Measurements from ENCODE around the gene JPT2.

JPT2 gene

DNA sequence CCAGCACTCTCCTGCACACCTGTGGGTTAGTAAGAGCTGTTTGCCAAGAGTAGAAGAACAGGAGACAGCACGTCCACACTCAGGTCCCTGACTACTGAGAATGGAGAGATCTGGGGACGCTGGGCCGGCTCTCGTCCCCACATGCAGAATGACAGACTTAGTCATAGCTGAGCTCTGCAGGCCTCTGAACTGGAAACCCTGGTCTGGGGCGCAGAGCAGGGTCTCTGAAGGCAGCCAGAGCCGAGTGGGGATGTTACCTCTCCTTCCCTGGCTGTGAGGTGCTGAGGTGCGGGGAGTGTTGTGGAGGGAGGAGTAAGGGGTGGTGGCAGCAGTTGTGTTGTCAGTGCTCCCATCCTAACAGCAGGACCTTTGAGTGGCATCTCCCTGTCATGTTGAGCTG, 7.2 kb upstream of the JPT2 start:
- peak in 1 of 10 donors; percentile 58 for DNase-seq
- intact Hi-C loops (cut with DNase I): loop anchor here (10.0 kb wide), 1 partner anchor 56 kb away; the partner anchor contains the start of genes CRAMP1 and IFT140

DNA sequence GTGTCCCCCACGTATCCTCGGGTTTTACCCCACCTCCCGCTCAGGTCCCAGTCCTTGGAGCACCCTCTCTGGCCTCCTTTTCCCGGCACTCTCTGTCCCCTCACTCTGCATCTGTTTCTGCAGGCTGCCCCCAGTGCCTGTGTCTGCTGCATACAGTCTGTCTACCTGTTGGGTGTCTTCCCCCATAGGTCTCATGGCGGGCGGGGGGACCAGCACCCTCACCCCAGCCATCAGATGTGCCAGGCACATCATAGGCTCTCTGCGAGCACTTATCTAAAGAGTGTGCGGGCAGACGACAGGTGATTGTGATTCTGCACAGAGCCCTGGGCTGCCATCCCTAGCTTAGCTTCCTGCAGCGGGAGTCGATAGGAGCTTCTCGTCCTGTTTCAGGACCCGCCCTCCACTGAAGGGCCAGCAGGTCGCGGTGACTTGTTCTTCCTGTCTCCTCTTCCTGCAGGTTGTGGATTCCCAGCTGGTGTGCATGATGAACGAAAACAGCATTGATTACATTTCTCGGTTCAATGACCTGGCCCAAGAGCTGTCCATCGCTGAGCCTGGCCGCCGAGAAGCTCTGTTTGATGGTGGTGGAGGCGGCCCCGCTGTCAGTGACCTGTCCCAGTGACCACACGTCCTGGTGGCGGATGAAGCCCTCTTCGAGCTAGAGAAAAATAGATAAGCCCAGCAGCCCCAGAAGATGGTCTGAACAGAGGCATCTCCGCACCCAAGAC, 4.5 kb upstream of the JPT2 start:
- intact Hi-C loops (cut with DNase I): loop anchor here (10.0 kb wide), 1 partner anchor 59 kb away; the partner anchor contains the start of genes CRAMP1 and IFT140
- DNase-seq: peak in 1 of 10 donors; percentile 44

DNA sequence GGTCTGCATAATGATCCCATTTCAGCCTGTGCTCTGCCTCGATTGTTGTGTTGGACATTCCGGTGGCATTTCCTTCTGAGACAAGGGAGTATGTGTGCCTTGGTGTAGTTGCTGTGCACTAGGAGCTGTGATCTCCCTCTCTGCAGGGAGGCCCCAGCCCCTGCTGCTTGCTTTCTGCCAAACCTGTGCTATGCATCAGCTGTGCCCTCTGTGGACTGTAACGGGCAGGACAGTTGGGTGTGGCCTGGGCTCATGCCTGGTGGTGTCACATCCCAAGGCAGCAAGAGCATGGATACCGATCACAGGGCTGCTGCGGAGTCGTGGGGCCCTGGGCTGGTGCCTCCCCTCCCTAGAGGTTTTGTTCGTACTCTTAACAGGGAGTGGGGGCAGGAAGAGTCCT, 3.8 kb upstream of the JPT2 start:
- peak in 1 of 10 donors; percentile 27 for DNase-seq

DNA sequence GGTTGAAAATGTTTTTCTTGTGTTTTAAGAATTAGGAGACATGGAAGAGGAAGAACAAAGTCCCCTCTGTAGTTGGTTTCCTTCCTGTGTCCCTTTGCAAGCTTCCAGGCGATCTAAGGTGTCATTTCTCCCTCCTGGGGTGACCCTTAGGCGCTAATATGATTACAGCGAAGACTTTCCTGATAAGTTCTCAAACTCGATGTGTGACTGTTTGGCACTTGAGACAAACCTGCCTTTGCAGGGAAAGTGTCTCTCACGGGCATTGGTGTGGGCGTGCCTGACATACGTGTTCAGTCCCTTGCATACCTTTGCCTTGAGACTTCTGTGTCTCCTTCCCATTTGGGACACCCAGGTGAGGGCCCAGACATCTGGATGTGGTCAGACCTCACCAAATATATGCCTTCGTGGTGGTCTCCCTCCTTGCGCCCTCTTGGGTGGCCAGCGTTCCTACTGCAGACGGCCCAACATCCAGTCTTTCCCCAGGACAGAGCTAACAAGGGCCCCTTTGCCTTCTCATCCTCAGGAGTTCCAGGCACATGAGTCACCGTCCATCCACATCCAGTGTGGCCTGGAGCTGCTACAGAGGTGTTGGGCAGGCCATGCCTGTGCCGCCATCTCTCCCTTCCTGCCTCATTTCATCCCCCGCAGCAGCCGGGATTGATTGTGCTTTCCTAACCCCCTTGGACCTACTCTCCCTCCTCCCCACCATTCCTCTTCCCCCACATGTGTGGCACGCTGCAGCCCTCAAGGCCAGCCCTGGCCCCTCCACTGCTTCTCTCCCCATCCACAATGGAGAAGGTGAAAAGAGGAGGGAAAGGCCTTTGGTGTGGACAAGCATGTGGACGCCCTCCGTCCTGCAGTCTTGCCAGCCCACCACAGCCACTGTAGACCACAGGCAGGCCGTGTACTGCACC, 3.1 kb upstream of the JPT2 start:
- intact Hi-C loops (cut with DNase I): loop anchor here (10.0 kb wide), 1 partner anchor 60 kb away; the partner anchor contains the start of genes CRAMP1 and IFT140

More for the DNA sequence above, 3.8 kb upstream of the JPT2 start:
- intact Hi-C loops (cut with DNase I): loop anchor here (10.0 kb wide), 1 partner anchor 60 kb away; the partner anchor contains the start of genes CRAMP1 and IFT140

DNA sequence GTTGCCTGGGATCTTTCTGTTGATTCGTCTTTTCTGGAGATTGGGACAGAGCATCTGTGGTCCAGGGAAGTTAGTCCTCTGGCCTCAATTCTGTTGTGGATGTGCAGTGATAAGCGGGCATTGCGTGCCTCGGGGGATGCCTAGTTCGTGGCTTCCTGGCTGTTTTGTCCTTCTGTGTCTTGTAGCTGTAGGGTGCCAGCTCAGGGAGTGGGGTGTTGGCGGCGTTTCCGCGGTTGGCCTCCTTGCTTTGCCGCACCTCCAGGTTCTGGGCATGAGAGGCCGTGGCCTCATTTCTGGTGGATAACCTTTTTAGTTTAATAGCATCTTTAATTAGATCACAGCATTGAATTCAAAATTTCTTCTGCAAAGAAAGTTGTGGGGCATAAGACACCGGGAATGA, 1.4 kb upstream of the JPT2 start:
- intact Hi-C loops (cut with DNase I): loop anchor here (10.0 kb wide), 1 partner anchor 62 kb away; the partner anchor contains the start of genes CRAMP1 and IFT140
- DNase-seq: peak in 1 of 10 donors; percentile 63

More for the DNA sequence above, 3.1 kb upstream of the JPT2 start:
- DNase-seq: peak in 2 of 10 donors; percentile 22 to 26

DNA sequence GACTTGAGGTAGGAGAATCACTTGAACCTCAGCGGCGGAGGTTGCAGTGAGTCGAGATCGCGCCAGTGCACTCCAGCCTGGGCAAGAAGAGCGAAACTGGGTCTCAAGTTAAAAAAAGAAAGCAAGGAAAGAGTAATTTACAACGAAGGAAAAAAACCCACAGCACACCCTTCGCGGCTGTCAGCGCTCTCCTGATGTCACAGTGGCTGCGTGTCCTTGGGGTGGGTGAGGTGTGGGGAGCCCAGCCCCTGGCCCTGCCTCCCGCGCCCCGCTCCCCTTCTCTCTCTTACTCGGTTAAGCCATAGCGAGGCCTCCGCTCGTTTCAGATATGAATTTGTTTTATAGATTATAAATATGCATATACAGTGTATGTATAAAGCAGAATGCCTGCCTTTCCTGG, 740 bp upstream of the JPT2 start:
- no peak for DNase-seq
- intact Hi-C loops (cut with DNase I): loop anchor here (10.0 kb wide), 1 partner anchor 63 kb away; the partner anchor contains the start of genes CRAMP1 and IFT140

DNA sequence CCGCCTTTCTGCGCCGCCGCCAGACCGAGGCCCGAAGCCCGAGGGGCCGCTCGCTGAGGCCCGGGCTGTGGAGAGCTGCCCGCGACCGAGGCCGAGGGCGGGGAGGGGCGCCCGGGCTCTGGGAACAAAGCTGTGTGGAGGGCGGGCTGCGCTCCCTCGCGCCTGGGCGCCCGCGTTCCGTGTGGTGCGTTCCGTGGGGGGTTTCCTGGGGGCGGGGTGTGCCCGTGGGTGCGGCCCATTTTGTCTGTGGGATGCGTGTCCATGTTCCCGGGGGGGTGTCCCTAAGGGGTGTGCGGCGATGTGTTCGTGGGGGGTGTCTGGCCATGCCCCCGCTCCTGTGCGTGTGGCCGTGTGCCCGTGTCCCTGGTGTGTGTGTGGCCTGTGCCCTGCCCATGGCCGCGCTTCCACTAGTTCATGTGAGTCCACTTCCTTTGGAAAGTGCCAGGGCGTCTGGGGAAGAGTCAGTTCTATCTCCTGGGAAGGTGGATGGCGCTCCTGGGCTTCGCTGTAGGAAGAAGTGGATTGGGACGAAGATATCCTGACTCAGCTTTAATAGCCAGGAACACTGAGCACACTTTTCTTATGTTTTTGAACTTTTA, 520 bp downstream of the JPT2 start:
- intact Hi-C loops (cut with DNase I): loop anchor here (10.0 kb wide), 1 partner anchor 64 kb away; the partner anchor contains the start of genes CRAMP1 and IFT140
- peak in 5 of 10 donors; percentile 17 to 86 (median 29) for DNase-seq

DNA sequence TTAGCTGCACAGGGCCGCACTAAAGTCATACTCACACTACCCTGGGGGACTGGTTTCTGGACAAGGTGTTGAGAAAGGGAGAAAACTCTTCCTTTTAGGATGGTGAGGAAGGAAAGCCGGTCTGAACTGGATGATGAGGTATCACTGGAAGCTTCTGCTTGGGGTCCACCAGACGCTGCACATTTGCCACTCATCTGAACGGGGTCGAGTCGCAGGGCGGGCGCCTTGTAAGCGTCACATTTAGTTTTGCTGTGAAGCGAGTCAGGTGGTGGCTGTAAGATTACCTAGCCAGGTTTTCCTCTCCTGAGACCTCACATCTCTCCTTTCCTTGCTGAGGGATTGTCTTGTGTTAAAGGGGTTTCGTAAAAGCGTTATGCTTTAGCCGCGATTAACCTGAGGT, 2.3 kb downstream of the JPT2 start:
- intact Hi-C loops (cut with DNase I): no loop called here
- peak in 2 of 10 donors; percentile 63 to 66 for DNase-seq

- intact Hi-C loops (cut with DNase I): no loop called here
- DNase-seq: peak in 2 of 10 donors; percentile 24 to 60
These were observed 3.0 kb downstream of the JPT2 start for GRCh38 chr16:1681032-1681431.

GRCh38 chr16:1687427-1688316, 9.6 kb downstream of the JPT2 start:
- DNase-seq: peak in 2 of 10 donors; percentile 26 to 64
- intact Hi-C loops (cut with DNase I): no loop called here

DNA sequence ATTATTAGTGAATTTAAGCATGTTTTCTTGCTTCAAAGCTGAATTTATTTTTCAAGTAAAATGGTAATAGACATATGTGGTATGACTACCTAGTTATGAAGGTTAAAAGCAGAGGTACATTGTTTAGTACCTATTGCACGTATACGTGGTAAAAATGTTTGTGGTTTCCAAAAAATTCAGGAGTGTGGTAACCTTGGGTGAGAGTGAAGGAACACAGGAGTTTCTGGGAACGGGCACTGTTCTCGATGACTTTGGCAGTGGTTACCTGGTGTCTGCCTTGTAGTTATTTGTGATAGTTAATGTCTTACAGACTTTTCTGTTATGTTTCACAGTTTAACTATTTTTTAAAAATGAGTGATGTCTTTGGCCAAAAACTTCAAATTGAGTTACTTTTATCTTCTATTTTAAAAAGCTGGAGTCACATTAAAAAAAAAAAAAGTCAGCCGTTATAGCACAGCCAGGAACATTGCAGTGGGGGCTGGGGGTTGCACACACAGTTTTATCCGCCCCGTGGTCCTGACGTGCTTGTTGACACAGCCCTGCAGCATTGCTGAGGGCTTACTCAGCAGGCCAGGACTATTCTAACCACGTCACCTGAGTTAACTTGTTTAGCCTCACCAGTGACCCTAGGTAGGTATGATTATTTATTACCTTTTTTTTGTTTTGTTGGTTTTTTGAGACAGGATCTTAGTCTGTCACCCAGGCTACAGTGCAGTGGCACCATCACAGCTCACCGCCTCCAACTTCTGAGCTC, 10.9 kb downstream of the JPT2 start:
- intact Hi-C loops (cut with DNase I): no loop called here
- peak in 1 of 10 donors; percentile 24 for DNase-seq

DNA sequence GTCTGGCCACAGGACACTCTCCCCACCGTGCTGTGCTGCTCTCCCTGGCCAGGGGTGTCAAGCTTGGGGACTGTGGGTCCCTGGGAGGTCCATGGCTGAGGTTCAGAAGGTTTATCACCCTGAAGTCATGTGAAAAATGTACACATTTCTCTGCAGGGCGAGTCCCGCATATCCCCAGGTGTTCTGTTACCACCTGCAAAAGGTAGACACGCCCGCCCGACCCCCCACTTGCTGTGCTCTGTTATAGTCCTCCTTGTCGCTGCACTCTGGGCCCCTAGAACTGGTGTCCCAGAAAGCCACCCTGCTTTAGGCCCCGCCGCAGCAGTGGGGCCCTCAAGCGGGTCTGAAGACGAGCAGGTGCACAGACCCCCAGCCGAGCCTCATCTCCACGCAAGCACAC, 11.8 kb downstream of the JPT2 start:
- peak in 2 of 10 donors; percentile 31 to 52 for DNase-seq
- intact Hi-C loops (cut with DNase I): no loop called here

- intact Hi-C loops (cut with DNase I): no loop called here
- no peak for DNase-seq
These were observed 12.7 kb downstream of the JPT2 start for GRCh38 chr16:1690810-1691209.

- intact Hi-C loops (cut with DNase I): no loop called here
- DNase-seq: no peak
These were observed 13.2 kb downstream of the JPT2 start for GRCh38 chr16:1691276-1691675.

DNA sequence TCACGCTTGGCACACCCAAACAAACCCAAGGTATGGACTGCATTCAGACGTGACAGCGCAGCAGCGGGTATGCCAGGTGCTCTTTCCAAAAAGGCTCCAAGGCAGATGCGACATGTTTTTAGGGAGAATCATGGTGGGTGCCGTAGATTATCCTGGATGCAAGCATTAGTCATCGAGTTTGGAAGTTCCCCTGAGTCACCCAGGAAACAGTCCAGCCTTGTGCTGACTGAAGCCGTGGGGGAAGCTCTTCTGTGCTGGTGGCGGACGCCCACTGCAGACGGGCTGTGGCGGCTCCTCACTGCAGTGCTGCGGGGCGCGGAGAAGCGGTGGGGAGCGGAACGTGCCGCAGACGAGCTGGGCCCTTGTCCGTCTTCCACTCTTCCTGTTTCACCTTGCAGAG, 13.9 kb downstream of the JPT2 start:
- intact Hi-C loops (cut with DNase I): no loop called here
- DNase-seq: peak in 7 of 10 donors; percentile 39 to 93 (median 61)

GRCh38 chr16:1696863-1697262, 18.8 kb downstream of the JPT2 start:
- intact Hi-C loops (cut with DNase I): no loop called here
- DNase-seq: peak in 1 of 10 donors; percentile 14

GRCh38 chr16:1698680-1699079, 20.6 kb downstream of the JPT2 start:
- DNase-seq: peak in 2 of 10 donors; percentile 17 to 71
- intact Hi-C loops (cut with DNase I): no loop called here

DNA sequence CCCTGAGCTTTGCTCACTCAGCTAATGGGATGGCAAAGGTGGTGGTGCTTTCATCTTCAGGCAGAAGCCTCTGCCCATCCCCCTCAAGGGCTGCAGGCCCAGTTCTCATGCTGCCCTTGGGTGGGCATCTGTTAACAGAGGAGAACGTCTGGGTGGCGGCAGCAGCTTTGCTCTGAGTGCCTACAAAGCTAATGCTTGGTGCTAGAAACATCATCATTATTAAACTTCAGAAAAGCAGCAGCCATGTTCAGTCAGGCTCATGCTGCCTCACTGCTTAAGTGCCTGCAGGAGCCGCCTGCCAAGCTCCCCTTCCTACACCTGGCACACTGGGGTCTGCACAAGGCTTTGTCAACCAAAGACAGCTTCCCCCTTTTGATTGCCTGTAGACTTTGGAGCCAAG, 22.2 kb downstream of the JPT2 start:
- DNase-seq: peak in 2 of 10 donors; percentile 12 to 55
- intact Hi-C loops (cut with DNase I): no loop called here

Data from posterior cingulate gyrus (tissue), 11 donors.